KMS-11 (cell line): ENCODE measurements around the gene VPS35L.

Experiments
- H2AFZ ChIP-seq: fragments of 200-600 bp; sonication (generic); 2 replicates; pipeline ENCODE4 v1.6.1; 2016; ENCODE audit warnings: antibody characterized with exemption, mixed run types, low read depth
- H3K27ac ChIP-seq: fragments of 200-600 bp; sonication (generic); 2 replicates; pipeline ENCODE4 v1.6.1; 2016; ENCODE audit warnings: mild to moderate bottlenecking, mixed run types
- H3K27me3 ChIP-seq: fragments of 200-600 bp; sonication (generic); 2 replicates; pipeline ENCODE4 v1.6.1; 2017; ENCODE audit warnings: mild to moderate bottlenecking, low read depth, mixed run types, moderate library complexity; ENCODE audit not compliant: insufficient read depth
- H3K36me3 ChIP-seq: fragments of 200-600 bp; sonication (generic); 2 replicates; pipeline ENCODE4 v1.6.1; 2017; ENCODE audit warnings: mild to moderate bottlenecking, mixed run types; ENCODE audit not compliant: insufficient read depth
- H3K4me1 ChIP-seq: fragments of 200-600 bp; sonication (generic); 2 replicates; pipeline ENCODE4 v1.6.1; 2016; ENCODE audit warnings: mild to moderate bottlenecking, low read depth, mixed run types; ENCODE audit not compliant: poor library complexity, severe bottlenecking
- H3K4me2 ChIP-seq: fragments of 200-600 bp; sonication (generic); 2 replicates; pipeline ENCODE4 v1.7.0; 2016; ENCODE audit warnings: mild to moderate bottlenecking, mixed run types
- H3K4me3 ChIP-seq: fragments of 200-600 bp; sonication (generic); IDR thresholded peaks from 2 replicates; pipeline ENCODE4 v1.6.1; 2017; ENCODE audit warnings: low read depth, low read length, mixed read lengths; ENCODE audit not compliant: insufficient read depth
- H3K79me2 ChIP-seq: fragments of 200-600 bp; sonication (generic); 2 replicates; pipeline ENCODE4 v1.6.1; 2016; ENCODE audit warnings: low read depth, mixed run types; ENCODE audit not compliant: insufficient read depth
- H3K9ac ChIP-seq: fragments of 200-600 bp; sonication (generic); 2 replicates; pipeline ENCODE4 v1.6.1; 2016; ENCODE audit warnings: mild to moderate bottlenecking, mixed run types
- H4K20me1 ChIP-seq: fragments of 200-600 bp; sonication (generic); 2 replicates; pipeline ENCODE4 v1.6.1; 2016; ENCODE audit warnings: mild to moderate bottlenecking, mixed run types; ENCODE audit not compliant: insufficient read depth
- CTCF ChIP-seq: fragments of 200-600 bp; sonication (generic); conservative IDR thresholded peaks from 2 replicates; pipeline ENCODE4 v1.6.1; 2017; ENCODE audit warnings: low read depth, mild to moderate bottlenecking, antibody characterized with exemption, low read length, moderate library complexity, mixed read lengths

Gene VPS35L

GRCh38 chr16:19743816-19744159 is 188.3 kb downstream of the VPS35L start:
- TF ChIP-seq CTCF: no peak
- no peak overlapping the region for H3K4me3 ChIP-seq
- no peaks in the 10 kb centered on the region for H4K20me1 ChIP-seq
- no peak overlapping the region for H2AFZ ChIP-seq
- no peak overlapping the region for H3K9ac ChIP-seq
- no peaks in the 10 kb centered on the region for H3K4me1 ChIP-seq
- no peak overlapping the region for H3K27ac ChIP-seq
- H3K27me3 ChIP-seq: no peaks in the 10 kb centered on the region
- H3K79me2 ChIP-seq: no peaks in the 10 kb centered on the region
- no peak overlapping the region for H3K4me2 ChIP-seq
- no peaks in the 10 kb centered on the region for H3K36me3 ChIP-seq

- TF ChIP-seq CTCF: no peak
- Histone ChIP-seq H3K4me1 (no peaks in the 10 kb centered on the region), H3K4me3 (no peak overlapping the region), H3K36me3 (no peaks in the 10 kb centered on the region), H3K4me2 (no peak overlapping the region), H2AFZ (no peak overlapping the region), H3K9ac (no peak overlapping the region), H3K27ac (no peak overlapping the region), H4K20me1 (no peaks in the 10 kb centered on the region), H3K79me2 (no peaks in the 10 kb centered on the region), H3K27me3 (no peaks in the 10 kb centered on the region)
Measured at GRCh38 chr16:19744670-19745069, 189.2 kb downstream of the VPS35L start.

GRCh38 chr16:19745286-19746010 is 189.9 kb downstream of the VPS35L start:
- H3K36me3 ChIP-seq: no peaks in the 10 kb centered on the region
- H3K27ac ChIP-seq: no peak overlapping the region
- H3K4me3 ChIP-seq: no peak overlapping the region
- H3K4me2 ChIP-seq: no peak overlapping the region
- no peaks in the 10 kb centered on the region for H3K4me1 ChIP-seq
- H3K79me2 ChIP-seq: no peaks in the 10 kb centered on the region
- no peak overlapping the region for H2AFZ ChIP-seq
- no peaks in the 10 kb centered on the region for H3K27me3 ChIP-seq
- H3K9ac ChIP-seq: no peak overlapping the region
- TF ChIP-seq CTCF: no peak
- no peaks in the 10 kb centered on the region for H4K20me1 ChIP-seq

- Histone ChIP-seq H4K20me1 (no peaks in the 10 kb centered on the region), H3K4me2 (no peak overlapping the region), H2AFZ (no peak overlapping the region), H3K79me2 (no peaks in the 10 kb centered on the region), H3K36me3 (no peaks in the 10 kb centered on the region), H3K27me3 (no peaks in the 10 kb centered on the region), H3K4me3 (no peak overlapping the region), H3K9ac (no peak overlapping the region), H3K27ac (no peak overlapping the region), H3K4me1 (no peaks in the 10 kb centered on the region)
- TF ChIP-seq CTCF: no peak
Measured at GRCh38 chr16:19746561-19746960, 191.1 kb downstream of the VPS35L start.
